HCT116 (cell line): ENCODE data around the gene SMIM44. TPM values are rescaled to one million over a fixed set of nuclear protein-coding genes. Genes with fewer than 3 reads are reported as not detected.

ENCODE experiments used
- ATAC-seq: fragments of 200-7000 bp; cut with Tn5 transposase; 2 replicates; pipeline ENCODE4 v1.9.1; 2020; ENCODE audit warnings: mild to moderate bottlenecking, moderate library complexity
- BruUV-seq: library from RNA; stranded (reverse); fragments of 400-500 nt; replicated peaks from 2 replicates; lab custom pipeline; 2021; lab: Mats Ljungman, UMichigan
- CTCF ChIA-PET: fragments of 300-600 bp; sonication (Branson Sonifier 250); formaldehyde crosslinking; loops from one replicate; lab custom pipeline; 2021; ENCODE audit warnings: antibody characterized with exemption; lab: Charles Lee
- POLR2A ChIA-PET: fragments of 300-600, 350-600 bp; sonication (Branson Sonifier 250); formaldehyde crosslinking; loops from one replicate; lab custom pipeline; 2021; ENCODE audit warnings: antibody characterized with exemption; lab: Charles Lee
- RAD21 ChIA-PET, 2 experiments: fragments of 300-600 bp; sonication (Branson Sonifier 250); formaldehyde crosslinking; loops; one replicate each; lab custom pipeline; 2023; ENCODE audit warnings: low total read pairs in 2 of 2; ENCODE audit not compliant: uncharacterized antibody in 2 of 2, unreplicated experiment in 2 of 2, low non-redundant PET in 1 of 2; lab: Charles Lee
- DNase-seq: peaks from one replicate; pipeline ENCODE4 v3.0.0-alpha.2; 2010; ENCODE audit warnings: low read depth, low spot score
- H2AFZ ChIP-seq: fragments of 200-600 bp; shearing (Covaris generic), sonication (generic); 2 replicates; pipeline ENCODE4 v1.6.1; 2017; ENCODE audit warnings: low read depth, mixed run types, mixed read lengths, antibody characterized with exemption, low read length; ENCODE audit not compliant: poor library complexity, severe bottlenecking
- H3K27ac ChIP-seq: 2 replicates; pipeline ENCODE4 v1.5.1; 2012; ENCODE audit warnings: low read depth, low read length
- H3K27me3 ChIP-seq: fragments of 200-600 bp; sonication (generic); 2 replicates; pipeline ENCODE4 v1.6.1; 2016; ENCODE audit warnings: mixed run types, low read length, mixed read lengths; ENCODE audit not compliant: insufficient read depth
- H3K36me3 ChIP-seq, 2 experiments: fragments of 200-500 bp in 1 of 2; fragments of 200-600 bp in 1 of 2; sonication (Bioruptor generic) in 1 of 2; sonication (generic) in 1 of 2; 2 replicates each; pipeline versions ENCODE4 v1.5.1 to v1.6.1; 2014 to 2016; ENCODE audit warnings: low read length in 2 of 2, inconsistent platforms in 1 of 2, mixed read lengths in 1 of 2, mixed run types in 1 of 2; ENCODE audit not compliant: insufficient read depth in 2 of 2, control insufficient read depth in 1 of 2
- H3K4me1 ChIP-seq, 2 experiments: fragments of 200-600 bp in 1 of 2; sonication (generic) in 1 of 2; 2 replicates each; pipeline versions ENCODE4 v1.5.1 to v1.6.1; 2012 to 2017; ENCODE audit warnings: low read length in 2 of 2, inconsistent platforms in 1 of 2, mild to moderate bottlenecking in 1 of 2, mixed read lengths in 1 of 2, mixed run types in 1 of 2, moderate library complexity in 1 of 2; ENCODE audit not compliant: insufficient read depth in 2 of 2, control insufficient read depth in 1 of 2
- H3K4me2 ChIP-seq: fragments of 200-600 bp; sonication (generic); 2 replicates; pipeline ENCODE4 v1.6.1; 2017; ENCODE audit warnings: mixed run types, low read length, mixed read lengths
- H3K4me3 ChIP-seq, 2 experiments: fragments of 200-600 bp in 1 of 2; sonication (generic) in 1 of 2; replicated peaks in 1 of 2; 2 replicates each; pipeline ENCODE4 v1.5.1; 2011 to 2016; ENCODE audit warnings: low read length in 2 of 2, control low read depth in 1 of 2, low read depth in 1 of 2, mild to moderate bottlenecking in 1 of 2, mixed read lengths in 1 of 2, mixed run types in 1 of 2
- H3K79me2 ChIP-seq: fragments of 200-600 bp; sonication (generic); 2 replicates; pipeline ENCODE4 v1.6.1; 2017; ENCODE audit warnings: mild to moderate bottlenecking, mixed run types, low read length, moderate library complexity, mixed read lengths; ENCODE audit not compliant: insufficient read depth
- H3K9ac ChIP-seq: fragments of 200-600 bp; sonication (generic); 2 replicates; pipeline ENCODE4 v1.6.1; 2016; ENCODE audit warnings: low read length, mixed read lengths
- H3K9me2 ChIP-seq: fragments of 200-600 bp; sonication (generic), shearing (Covaris generic); 2 replicates; pipeline ENCODE4 v1.6.1; 2017; ENCODE audit warnings: mixed run types, mild to moderate bottlenecking, moderate library complexity; ENCODE audit not compliant: insufficient read depth
- H3K9me3 ChIP-seq, 2 experiments: fragments of 200-500 bp in 1 of 2; fragments of 200-600 bp in 1 of 2; sonication (Bioruptor generic) in 1 of 2; sonication (generic) in 1 of 2; 2 replicates each; pipeline ENCODE4 v1.6.1; 2014 to 2017; ENCODE audit warnings: low read length in 2 of 2, mixed read lengths in 2 of 2, inconsistent platforms in 1 of 2, low read depth in 1 of 2, mild to moderate bottlenecking in 1 of 2, mixed run types in 1 of 2, moderate library complexity in 1 of 2; ENCODE audit not compliant: control insufficient read depth in 1 of 2, insufficient read depth in 1 of 2
- H4K20me1 ChIP-seq: fragments of 200-600 bp; sonication (generic), shearing (Covaris generic); 2 replicates; pipeline ENCODE4 v1.6.1; 2017; ENCODE audit warnings: mixed run types, mild to moderate bottlenecking, moderate library complexity; ENCODE audit not compliant: insufficient read depth
- ELF1 ChIP-seq: IDR thresholded peaks from 2 replicates; pipeline ENCODE4 v1.6.1; 2012; ENCODE audit warnings: low read depth, borderline replicate concordance
- EZH2 ChIP-seq: fragments of 200-600 bp; sonication (generic); IDR thresholded peaks from 2 replicates; pipeline ENCODE4 v1.6.1; 2017; ENCODE audit warnings: antibody characterized with exemption, mixed run types
- FOSL1 ChIP-seq: IDR thresholded peaks from 2 replicates; pipeline ENCODE4 v1.6.1; 2012; ENCODE audit warnings: low read depth
- JUND ChIP-seq: IDR thresholded peaks from 2 replicates; pipeline ENCODE4 v1.6.1; 2012
- POLR2A ChIP-seq: IDR thresholded peaks from 2 replicates; pipeline ENCODE4 v1.7.0; 2011; ENCODE audit warnings: borderline replicate concordance; ENCODE audit not compliant: insufficient read depth, insufficient read length; ENCODE audit errors: extremely low read depth
- POLR2AphosphoS5 ChIP-seq: IDR thresholded peaks from 2 replicates; pipeline ENCODE4 v1.6.1; 2011; ENCODE audit warnings: mild to moderate bottlenecking, low read depth, low read length, moderate library complexity
- REST ChIP-seq: IDR thresholded peaks from 2 replicates; pipeline ENCODE4 v1.6.1; 2012; ENCODE audit warnings: low read depth
- SIN3A ChIP-seq: IDR thresholded peaks from 2 replicates; pipeline ENCODE4 v1.6.1; 2012; ENCODE audit warnings: low read depth
- SP1 ChIP-seq: IDR thresholded peaks from 2 replicates; pipeline ENCODE4 v1.6.1; 2012; ENCODE audit warnings: low read depth
- TCF7L2 ChIP-seq: IDR thresholded peaks from 2 replicates; pipeline ENCODE4 v1.7.0; 2011; ENCODE audit warnings: borderline replicate concordance, inconsistent platforms; ENCODE audit not compliant: insufficient read depth, insufficient read length; ENCODE audit errors: extremely low read depth
- ZFX ChIP-seq: fragments of 450-650 bp; IDR thresholded peaks from 2 replicates; pipeline ENCODE4 v1.6.1; 2017
- intact Hi-C: fragments of 100-400 bp; cut with micrococcal nuclease; formaldehyde crosslinking; loops from 2 replicates; pipeline ENCODE4 v1.10.0; 2022
- total RNA-seq: library from RNA; stranded (reverse); gene quantifications from one replicate; pipeline ENCODE4 v1.2.1, GENCODE V29; 2021; ENCODE audit not compliant: unreplicated experiment
- TF ChIP-seq, protein P1 (sequence below): IDR thresholded peaks from 2 replicates; pipeline ENCODE4 v1.6.1; 2012

The SMIM44 gene
- total RNA-seq, 1 experiment from 2014 or later = not detected

GRCh38 chr19:3480383-3481091 is 2.7 kb downstream of the SMIM44 start, which contains the start of gene SMIM24:
SMIM24 (minus strand) TSS chr19:3480525; CDS start chr19:3480463, 62 bp downstream.
- ATAC-seq = no peak

More at GRCh38 chr19:3480383-3481091, 2.7 kb downstream of the SMIM44 start, which contains the start of gene SMIM24:
- DNase-seq = no peak
- H3K9me2 ChIP-seq = no peaks in the 10 kb centered on the region
- no peaks in the 10 kb centered on the region for H4K20me1 ChIP-seq
- no peaks in the 10 kb centered on the region for H3K27me3 ChIP-seq
- POLR2A ChIA-PET = no interaction called here
- peaks cover 0 to 7% of the 10 kb centered on the region in 2 experiments; a peak in 2 of 4 replicates for H3K4me1 ChIP-seq
- no TSS peak for BruUV-seq
- no peaks in the 10 kb centered on the region for H3K79me2 ChIP-seq
- TF ChIP-seq FOSL1 (no peak), POLR2AphosphoS5 (no peak), EZH2 (no peak), ELF1 (no peak), POLR2A (no peak), REST (no peak), SP1 (no peak), JUND (no peak), TCF7L2 (no peak), SIN3A (no peak), ZFX (no peak)
- TF ChIP-seq, protein P1, sequence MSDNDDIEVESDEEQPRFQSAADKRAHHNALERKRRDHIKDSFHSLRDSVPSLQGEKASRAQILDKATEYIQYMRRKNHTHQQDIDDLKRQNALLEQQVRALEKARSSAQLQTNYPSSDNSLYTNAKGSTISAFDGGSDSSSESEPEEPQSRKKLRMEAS = no peak
- CTCF ChIA-PET = no interaction called here
- intact Hi-C loops = no loop called here
- no peaks in the 10 kb centered on the region for H3K36me3 ChIP-seq
- H3K9me3 ChIP-seq = no peaks in the 10 kb centered on the region
- H3K9ac ChIP-seq = no peak within 1 kb of the TSS
- H3K4me2 ChIP-seq = no peak within 1 kb of the TSS
- no peak within 1 kb of the TSS for H2AFZ ChIP-seq
- H3K4me3 ChIP-seq = no peak within 1 kb of the TSS
- RAD21 ChIA-PET = no interaction called here
- no peak within 1 kb of the TSS for H3K27ac ChIP-seq
